Left lung (tissue), 10 donors: ENCODE measurements around the gene TRAPPC14. TPM values are rescaled to one million over a fixed set of nuclear protein-coding genes. Genes with fewer than 3 reads are reported as not detected.

Experiments
- ATAC-seq: fragments of 200-7000 bp; cut with Tn5 transposase; one replicate; pipeline ENCODE4 v1.9.1; 2020; ENCODE audit warnings: moderate library complexity
- DNase-seq, 4 donors: peaks; one replicate each; pipeline ENCODE4 v3.0.0-alpha.2; 2013 to 2020
- H3K27ac ChIP-seq, 2 donors: fragments of 200-600 bp; sonication (generic) in 1 of 2; one replicate each; pipeline versions ENCODE4 v1.5.0 to v1.8.0; 2020 to 2021
- H3K27me3 ChIP-seq, 2 donors: fragments of 200-600 bp; sonication (generic) in 1 of 2; one replicate each; pipeline versions ENCODE4 v1.5.0 to v1.8.0; 2020 to 2021
- H3K36me3 ChIP-seq, 2 donors: fragments of 200-600 bp; sonication (generic) in 1 of 2; one replicate each; pipeline versions ENCODE4 v1.5.0 to v1.8.0; 2020 to 2021
- H3K4me1 ChIP-seq, 2 donors: fragments of 200-600 bp; one replicate each; pipeline ENCODE4 v1.8.0; 2021
- H3K4me3 ChIP-seq, 2 donors: fragments of 200-600 bp; sonication (generic) in 1 of 2; one replicate each; pipeline versions ENCODE4 v1.5.0 to v1.8.0; 2020 to 2021; ENCODE audit warnings: mild to moderate bottlenecking in 1 of 2
- H3K9me3 ChIP-seq, 2 donors: fragments of 200-600 bp; sonication (generic) in 1 of 2; one replicate each; pipeline versions ENCODE4 v1.5.0 to v1.8.0; 2020 to 2021
- CTCF ChIP-seq, 2 donors: fragments of 200-600 bp; sonication (generic) in 1 of 2; IDR thresholded peaks; one replicate each; pipeline versions ENCODE4 v1.5.0 to v1.8.0; 2021; ENCODE audit warnings: antibody characterized with exemption in 2 of 2
- intact Hi-C, 2 donors: fragments of 100-400 bp; cut with DNase I; formaldehyde crosslinking; loops; one replicate each; pipeline versions ENCODE4 v1.11.2 to v1.14.2; 2022
- polyA plus RNA-seq, 6 donors: library from polyadenylated mRNA; unstranded; fragments of 120-200 nt; gene quantifications; one replicate each; pipeline ENCODE4 v1.2.1, GENCODE V29; 2013; ENCODE audit not compliant: insufficient read length in 6 of 6
- total RNA-seq, 2 donors: library from RNA; stranded (reverse); fragmentation: NEBNext Ultra II Directional; extraction: Animal tissue kit (Norgen Biotek cat#: 25700); gene quantifications; one replicate each; pipeline ENCODE4 v1.2.1, GENCODE V29; 2021
- donor health status: DM: no; HTN: yes; CAD: no.
- donor health status: DM: no; HTN: no; CAD: no.

TRAPPC14 gene
- total and polyA plus RNA-seq, 8 donors, result 16.0 to 30.1 (median 19.5) TPM

- DNase-seq (no peak), ATAC-seq (peak; percentile 55)
- Histone ChIP-seq H3K4me1 (peaks cover 5 to 37% of the 10 kb centered on the region in 2 donors), H3K36me3 (no peaks in the 10 kb centered on the region), H3K27me3 (no peaks in the 10 kb centered on the region), H3K4me3 (peak overlapping the region; percentile 93 to 96), H3K27ac (peak overlapping the region; percentile 96 to 97), H3K9me3 (no peaks in the 10 kb centered on the region)
- TF ChIP-seq CTCF (IDR thresholded peaks at IDR 0.05), result no peak
- intact Hi-C loops, result no loop called here
Observed at GRCh38 chr7:100126239-100126930, 32.1 kb downstream of the TRAPPC14 start.

GRCh38 chr7:100124301-100125230, 34.0 kb downstream of the TRAPPC14 start:
- H3K27ac ChIP-seq, result no peak overlapping the region
- H3K9me3 ChIP-seq, result no peaks in the 10 kb centered on the region
- H3K4me1 ChIP-seq, result peaks cover 12 to 39% of the 10 kb centered on the region in 2 donors
- no peak for DNase-seq
- H3K36me3 ChIP-seq, result no peaks in the 10 kb centered on the region
- TF ChIP-seq CTCF (IDR thresholded peaks at IDR 0.05), result no peak
- H3K27me3 ChIP-seq, result no peaks in the 10 kb centered on the region
- no peak overlapping the region for H3K4me3 ChIP-seq
- no peak for ATAC-seq
- intact Hi-C loops, result no loop called here

- DNase-seq (no peak), ATAC-seq (no peak)
- no peak for TF ChIP-seq CTCF (IDR thresholded peaks at IDR 0.05)
- H3K4me3 ChIP-seq, result no peak overlapping the region
- no peaks in the 10 kb centered on the region for H3K9me3 ChIP-seq
- intact Hi-C loops, result no loop called here
- H3K27me3 ChIP-seq, result no peaks in the 10 kb centered on the region
- H3K36me3 ChIP-seq, result no peaks in the 10 kb centered on the region
- H3K27ac ChIP-seq, result no peak overlapping the region
- H3K4me1 ChIP-seq, result peaks cover 14 to 43% of the 10 kb centered on the region in 2 donors
Observed at GRCh38 chr7:100122568-100122967, 36.0 kb downstream of the TRAPPC14 start.

- Histone ChIP-seq H3K36me3 (no peaks in the 10 kb centered on the region), H3K27me3 (no peaks in the 10 kb centered on the region), H3K4me1 (peaks cover 14 to 43% of the 10 kb centered on the region in 2 donors), H3K9me3 (no peaks in the 10 kb centered on the region), H3K27ac (no peak overlapping the region), H3K4me3 (no peak overlapping the region)
- TF ChIP-seq CTCF (IDR thresholded peaks at IDR 0.05), result no peak
- intact Hi-C loops, result no loop called here
- DNase-seq (peak in 1 of 4 donors; percentile 33), ATAC-seq (no peak)
Observed at GRCh38 chr7:100122067-100122466, 36.5 kb downstream of the TRAPPC14 start.

- no peaks in the 10 kb centered on the region for H3K36me3 ChIP-seq
- H3K9me3 ChIP-seq, result no peaks in the 10 kb centered on the region
- no peak for TF ChIP-seq CTCF (IDR thresholded peaks at IDR 0.05)
- H3K4me1 ChIP-seq, result peaks cover 14 to 35% of the 10 kb centered on the region in 2 donors
- DNase-seq, result no peak
- peak overlapping the region in 1 of 2 donors; percentile 89 for H3K4me3 ChIP-seq
- ATAC-seq, result no peak
- no peak overlapping the region for H3K27ac ChIP-seq
- intact Hi-C loops, result no loop called here
- H3K27me3 ChIP-seq, result no peaks in the 10 kb centered on the region
Observed at GRCh38 chr7:100120733-100121036, 37.8 kb downstream of the TRAPPC14 start.
